GM23248 (cell line): ENCODE measurements around the gene ZEB2.

Experiments
- EZH2 ChIP-seq: fragments of 200-600 bp; sonication (generic); IDR thresholded peaks from 2 replicates; pipeline ENCODE4 v1.6.1; 2018; ENCODE audit warnings: antibody characterized with exemption, mild to moderate bottlenecking; ENCODE audit not compliant: insufficient read depth, poor library complexity, severe bottlenecking
- EZH2phosphoT487 ChIP-seq: fragments of 200-600 bp; sonication (generic); IDR thresholded peaks from 2 replicates; pipeline ENCODE4 v1.6.1; 2018; ENCODE audit warnings: antibody characterized with exemption, moderate library complexity, mild to moderate bottlenecking, low read depth; ENCODE audit not compliant: insufficient read depth

DNA sequence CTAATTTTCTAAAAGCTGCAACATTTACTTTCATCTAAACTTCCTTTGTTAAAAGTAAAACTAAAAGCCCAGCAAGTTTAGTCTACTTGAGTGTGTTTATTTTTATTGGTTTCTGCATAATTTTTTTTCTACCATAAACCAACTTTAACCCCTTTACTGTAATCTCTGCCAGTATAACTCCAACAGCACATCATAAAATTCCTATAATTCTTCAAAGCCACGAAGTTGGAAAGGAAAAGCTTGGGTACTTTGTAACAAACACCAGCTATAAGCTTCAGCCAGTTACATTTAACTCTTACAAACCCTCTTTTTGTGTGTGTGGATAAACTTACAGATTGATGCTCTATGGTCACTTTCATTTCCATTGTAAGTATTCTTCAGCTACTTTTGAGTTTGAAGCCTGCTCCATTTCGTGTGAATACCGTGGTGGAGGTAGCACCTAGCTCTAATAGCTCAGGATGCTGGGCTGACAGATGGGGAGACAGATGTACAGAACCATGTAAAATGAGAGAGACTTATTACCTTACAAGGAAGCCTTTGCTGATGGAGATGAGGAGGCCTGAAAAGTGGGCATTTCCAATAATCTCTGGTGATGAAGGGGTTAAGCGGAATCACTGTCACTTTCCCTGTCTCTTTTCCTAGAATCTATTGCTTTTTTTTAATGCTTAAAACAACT is 42.5 kb downstream of the ZEB2 start:
- TF ChIP-seq EZH2 (no peak), EZH2phosphoT487 (no peak)
